ENCODE results near the gene FBRSL1.

DNA sequence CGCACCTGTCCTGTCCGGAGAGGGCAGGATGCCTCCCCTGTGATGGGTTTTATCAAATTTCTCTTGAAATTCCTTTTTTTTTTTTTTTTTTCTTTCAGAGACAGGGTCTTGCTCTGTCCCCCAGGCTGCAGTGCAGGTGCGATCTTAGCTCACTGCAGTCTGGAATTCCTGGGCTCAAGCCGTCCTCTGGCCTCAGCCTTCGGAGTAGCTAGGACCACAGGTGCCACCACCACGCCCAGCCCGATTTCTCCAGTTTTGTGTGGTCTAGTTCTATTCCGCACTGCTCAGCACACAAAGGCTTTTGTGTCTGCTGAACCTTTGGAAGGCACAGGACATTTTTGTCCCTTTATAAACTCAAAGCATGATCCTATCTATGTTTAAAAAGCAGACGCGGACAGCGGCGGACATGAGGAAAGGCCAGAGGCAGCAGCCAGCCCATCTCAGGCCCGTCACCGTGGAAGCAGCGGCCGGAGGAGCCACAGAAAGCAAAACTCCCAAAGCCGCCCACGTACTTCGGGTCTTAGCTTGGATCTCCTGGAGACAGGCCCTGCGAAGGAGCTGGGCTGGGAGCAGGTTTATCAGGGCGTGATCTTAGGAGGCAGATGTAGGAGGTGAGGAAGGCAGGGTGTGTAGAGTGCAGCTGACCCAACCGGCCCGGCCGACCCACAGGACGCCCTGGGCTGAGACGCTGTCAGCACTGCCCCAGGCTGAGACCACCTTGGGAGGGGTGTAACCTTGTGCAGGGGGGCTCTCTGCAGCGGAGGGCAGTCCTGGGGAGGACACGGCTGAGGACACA lies 30.9 kb upstream of the FBRSL1 start:
- TF ChIP-seq, protein P1, sequence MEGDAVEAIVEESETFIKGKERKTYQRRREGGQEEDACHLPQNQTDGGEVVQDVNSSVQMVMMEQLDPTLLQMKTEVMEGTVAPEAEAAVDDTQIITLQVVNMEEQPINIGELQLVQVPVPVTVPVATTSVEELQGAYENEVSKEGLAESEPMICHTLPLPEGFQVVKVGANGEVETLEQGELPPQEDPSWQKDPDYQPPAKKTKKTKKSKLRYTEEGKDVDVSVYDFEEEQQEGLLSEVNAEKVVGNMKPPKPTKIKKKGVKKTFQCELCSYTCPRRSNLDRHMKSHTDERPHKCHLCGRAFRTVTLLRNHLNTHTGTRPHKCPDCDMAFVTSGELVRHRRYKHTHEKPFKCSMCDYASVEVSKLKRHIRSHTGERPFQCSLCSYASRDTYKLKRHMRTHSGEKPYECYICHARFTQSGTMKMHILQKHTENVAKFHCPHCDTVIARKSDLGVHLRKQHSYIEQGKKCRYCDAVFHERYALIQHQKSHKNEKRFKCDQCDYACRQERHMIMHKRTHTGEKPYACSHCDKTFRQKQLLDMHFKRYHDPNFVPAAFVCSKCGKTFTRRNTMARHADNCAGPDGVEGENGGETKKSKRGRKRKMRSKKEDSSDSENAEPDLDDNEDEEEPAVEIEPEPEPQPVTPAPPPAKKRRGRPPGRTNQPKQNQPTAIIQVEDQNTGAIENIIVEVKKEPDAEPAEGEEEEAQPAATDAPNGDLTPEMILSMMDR (IDR thresholded peaks at IDR 0.05): no peak
- TF ChIP-seq EP300 (IDR thresholded peaks at IDR 0.05; ENCODE audit: low read depth) (no peak), POLR2AphosphoS5 (IDR thresholded peaks at IDR 0.05) (no peak)

Measured in transverse colon (tissue), 4 donors.